Adipocyte (in vitro differentiated cells): Measurements from ENCODE around the gene HOXD4.

Experiments used
- DNase-seq: peaks from one replicate; pipeline ENCODE4 v3.0.0-alpha.2; 2015; ENCODE audit warnings: low read depth
- H3K27me3 ChIP-seq: replicated peaks from 2 replicates; pipeline ENCODE4 v1.7.0; 2013; ENCODE audit warnings: mild to moderate bottlenecking, low read length, moderate library complexity; ENCODE audit not compliant: control insufficient read depth, insufficient read depth
- H3K36me3 ChIP-seq: 2 replicates; pipeline ENCODE4 v1.7.0; 2013; ENCODE audit warnings: low read length, mild to moderate bottlenecking, moderate library complexity; ENCODE audit not compliant: control insufficient read depth, insufficient read depth, severe bottlenecking
- H3K4me1 ChIP-seq: 2 replicates; pipeline ENCODE4 v1.7.0; 2013; ENCODE audit warnings: mild to moderate bottlenecking, low read length, moderate library complexity; ENCODE audit not compliant: control insufficient read depth, insufficient read depth
- H3K4me3 ChIP-seq: 2 replicates; pipeline ENCODE4 v1.7.0; 2013; ENCODE audit warnings: mild to moderate bottlenecking, low read length, moderate library complexity
- H3K9ac ChIP-seq: 2 replicates; pipeline ENCODE4 v1.7.0; 2013; ENCODE audit warnings: mild to moderate bottlenecking, low read length, moderate library complexity
- H3K9me3 ChIP-seq: 2 replicates; pipeline ENCODE4 v1.7.0; 2013; ENCODE audit warnings: mild to moderate bottlenecking, low read length, moderate library complexity; ENCODE audit not compliant: control insufficient read depth

HOXD4 gene

DNA sequence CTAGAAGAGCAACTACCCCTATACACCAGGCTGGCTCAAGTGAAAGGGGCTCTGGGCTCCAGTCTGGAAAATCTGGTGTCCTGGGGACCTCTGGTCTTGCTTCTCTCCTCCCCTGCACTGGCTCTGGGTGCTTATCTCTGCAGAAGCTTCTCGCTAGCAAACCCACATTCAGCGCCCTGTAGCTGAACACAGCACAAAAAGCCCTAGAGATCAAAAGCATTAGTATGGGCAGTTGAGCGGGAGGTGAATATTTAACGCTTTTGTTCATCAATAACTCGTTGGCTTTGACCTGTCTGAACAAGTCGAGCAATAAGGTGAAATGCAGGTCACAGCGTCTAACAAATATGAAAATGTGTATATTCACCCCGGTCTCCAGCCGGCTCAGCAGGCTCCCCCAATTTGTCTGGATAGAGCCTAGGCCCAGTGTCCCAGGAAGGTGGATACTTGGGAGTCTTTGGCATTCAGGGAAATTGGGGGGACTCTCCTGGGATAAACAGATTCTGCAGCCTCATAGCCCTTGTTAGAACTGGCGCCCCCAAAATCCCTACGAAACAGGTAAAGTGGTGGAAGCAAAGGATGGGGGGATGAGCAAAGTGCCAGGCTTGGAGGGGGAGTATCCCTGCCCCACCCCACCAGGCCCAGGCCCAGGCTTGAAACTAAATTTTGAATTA, 2.5 kb upstream of the HOXD4 start:
- peaks cover 17% of the 10 kb centered on the region for H3K36me3 ChIP-seq
- H3K27me3 ChIP-seq = no peaks in the 10 kb centered on the region
- H3K9me3 ChIP-seq = no peaks in the 10 kb centered on the region
- DNase-seq = no peak
- H3K4me3 ChIP-seq = no peak overlapping the region
- H3K4me1 ChIP-seq = no peaks in the 10 kb centered on the region
- H3K9ac ChIP-seq = no peak overlapping the region

GRCh38 chr2:176149481-176149938, 1.8 kb upstream of the HOXD4 start:
- Histone ChIP-seq H3K9ac (no peak overlapping the region), H3K4me3 (no peak overlapping the region), H3K4me1 (no peaks in the 10 kb centered on the region), H3K27me3 (no peaks in the 10 kb centered on the region), H3K9me3 (no peaks in the 10 kb centered on the region), H3K36me3 (peaks cover 18% of the 10 kb centered on the region)
- DNase-seq = no peak

DNA sequence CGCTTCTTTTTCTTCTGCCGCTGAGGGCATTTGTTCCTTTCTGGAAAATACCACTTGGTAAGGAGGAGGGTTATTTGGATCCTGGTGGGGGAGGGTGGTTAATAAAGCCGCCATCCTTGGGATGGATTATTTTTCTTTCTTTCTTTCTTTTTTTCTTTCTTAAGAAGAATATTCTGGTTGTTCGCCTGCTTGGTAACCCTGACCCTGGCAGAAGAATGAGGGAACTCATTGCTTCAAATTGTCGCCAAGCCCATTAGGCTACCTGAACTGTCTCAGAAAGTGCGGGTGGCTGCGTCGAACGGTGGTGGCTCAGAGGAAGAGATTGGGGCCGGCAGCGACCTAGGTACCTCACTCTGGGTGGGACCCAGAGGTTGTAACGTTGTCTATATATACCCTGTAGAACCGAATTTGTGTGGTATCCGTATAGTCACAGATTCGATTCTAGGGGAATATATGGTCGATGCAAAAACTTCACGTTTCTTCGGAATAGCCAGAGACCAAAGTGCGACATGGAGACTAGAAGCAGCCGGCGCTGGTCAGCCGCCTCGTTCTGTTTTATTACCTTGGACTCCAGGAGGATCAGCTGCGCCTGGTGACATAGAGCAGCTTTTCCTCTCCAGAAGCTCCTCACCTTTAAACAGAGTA, 1.3 kb upstream of the HOXD4 start:
- no peaks in the 10 kb centered on the region for H3K9me3 ChIP-seq

GRCh38 chr2:176150584-176151441, 537 bp upstream of the HOXD4 start:
- DNase-seq = no peak
- H3K9ac ChIP-seq = no peak overlapping the region
- no peak overlapping the region for H3K4me3 ChIP-seq
- H3K9me3 ChIP-seq = no peaks in the 10 kb centered on the region
- H3K4me1 ChIP-seq = no peaks in the 10 kb centered on the region
- no peaks in the 10 kb centered on the region for H3K27me3 ChIP-seq
- H3K36me3 ChIP-seq = peaks cover 24% of the 10 kb centered on the region

More for the DNA sequence above, 1.3 kb upstream of the HOXD4 start:
- peaks cover 20% of the 10 kb centered on the region for H3K36me3 ChIP-seq
- no peaks in the 10 kb centered on the region for H3K4me1 ChIP-seq
- DNase-seq = no peak
- no peak overlapping the region for H3K9ac ChIP-seq
- no peak overlapping the region for H3K4me3 ChIP-seq
- no peaks in the 10 kb centered on the region for H3K27me3 ChIP-seq

- Histone ChIP-seq H3K27me3 (no peaks in the 10 kb centered on the region), H3K4me3 (no peak overlapping the region), H3K4me1 (no peaks in the 10 kb centered on the region), H3K9me3 (no peaks in the 10 kb centered on the region), H3K36me3 (peaks cover 24% of the 10 kb centered on the region), H3K9ac (no peak overlapping the region)
- DNase-seq = no peak
These were observed 1.2 kb downstream of the HOXD4 start for GRCh38 chr2:176152350-176153181.

GRCh38 chr2:176154576-176155252, 3.4 kb downstream of the HOXD4 start:
- no peak overlapping the region for H3K9ac ChIP-seq
- no peak overlapping the region for H3K4me3 ChIP-seq
- no peaks in the 10 kb centered on the region for H3K27me3 ChIP-seq
- no peaks in the 10 kb centered on the region for H3K4me1 ChIP-seq
- no peaks in the 10 kb centered on the region for H3K9me3 ChIP-seq
- H3K36me3 ChIP-seq = peaks cover 21% of the 10 kb centered on the region
- no peak for DNase-seq

DNA sequence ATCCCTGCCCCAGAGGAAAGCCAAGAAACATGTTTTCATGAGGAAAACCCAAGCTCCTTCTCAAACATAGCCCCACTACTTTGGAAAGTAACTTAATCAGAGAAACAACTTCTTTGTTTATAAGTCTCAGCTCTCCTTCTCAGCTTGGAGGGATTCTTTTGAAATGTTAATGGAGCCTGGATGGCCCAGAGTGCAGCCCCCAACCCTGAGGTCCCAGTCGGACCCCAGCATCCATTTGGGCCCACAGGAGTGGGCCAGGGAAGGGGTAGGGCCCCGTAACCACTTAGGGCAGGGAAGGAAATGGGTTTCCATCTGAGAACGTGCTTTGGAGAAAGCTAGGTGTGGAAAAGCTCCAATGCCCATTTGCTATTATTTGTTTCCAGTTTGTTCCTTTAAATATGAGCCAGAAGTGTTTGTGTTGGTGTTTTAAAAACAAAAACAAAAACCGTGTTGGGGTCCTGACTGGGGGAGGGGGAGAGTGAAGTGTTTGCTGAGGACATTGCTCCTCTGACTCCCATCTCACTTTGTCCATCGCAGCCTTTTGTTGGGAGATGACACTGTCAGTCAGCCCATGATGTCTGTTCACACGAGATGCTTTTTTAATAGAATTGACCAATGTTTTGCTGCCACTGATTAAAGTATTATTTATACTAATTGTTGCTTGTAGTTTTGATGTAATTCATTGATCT, 4.2 kb downstream of the HOXD4 start:
- Histone ChIP-seq H3K4me3 (no peak overlapping the region), H3K27me3 (no peaks in the 10 kb centered on the region), H3K36me3 (peaks cover 21% of the 10 kb centered on the region), H3K4me1 (no peaks in the 10 kb centered on the region), H3K9me3 (no peaks in the 10 kb centered on the region), H3K9ac (no peak overlapping the region)
- DNase-seq = no peak

GRCh38 chr2:176156301-176156806, 5.0 kb downstream of the HOXD4 start:
- Histone ChIP-seq H3K9me3 (no peaks in the 10 kb centered on the region), H3K4me3 (peak overlapping the region; percentile 74), H3K9ac (no peak overlapping the region), H3K36me3 (peaks cover 17% of the 10 kb centered on the region), H3K4me1 (no peaks in the 10 kb centered on the region), H3K27me3 (no peaks in the 10 kb centered on the region)
- DNase-seq = no peak

DNA sequence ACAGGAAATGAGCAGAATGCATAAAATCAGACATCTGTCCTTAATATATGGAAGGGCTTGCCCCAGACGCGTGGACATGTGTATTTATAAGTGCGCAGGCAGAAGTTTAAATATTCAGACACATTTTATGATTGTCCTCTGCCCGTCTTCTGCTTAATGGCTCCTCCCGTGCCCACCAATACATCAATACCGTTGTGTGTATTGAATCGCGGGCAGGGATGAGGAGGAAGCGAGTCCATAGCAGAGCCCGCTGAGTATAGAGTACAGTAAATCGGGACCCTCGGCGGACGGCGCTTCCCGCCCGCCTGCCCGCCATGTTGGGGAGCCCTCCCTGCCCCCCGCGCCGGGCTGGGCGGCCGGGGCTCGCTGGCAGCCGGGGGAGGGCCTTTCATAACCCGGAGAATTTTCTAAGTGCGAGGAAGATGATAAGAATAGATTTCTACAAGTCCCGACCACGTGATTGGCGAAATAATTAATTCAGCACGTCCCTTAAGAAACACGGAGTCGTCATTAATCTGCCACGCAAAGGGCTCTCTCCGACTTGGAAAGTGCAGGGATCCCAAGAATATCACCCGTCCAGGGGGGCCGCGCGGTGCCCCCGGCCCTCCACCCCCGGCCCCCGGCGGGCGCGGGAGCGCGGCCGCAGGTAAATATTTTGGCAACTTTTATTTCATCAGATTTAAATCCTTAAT, 5.6 kb downstream of the HOXD4 start, which contains the start of gene HOXD3:
TSS of gene HOXD3 (plus strand) at position 501 of the 692 bp plus-strand sequence. CDS start 11,808 bp downstream, outside the sequence.
- Histone ChIP-seq H3K4me3 (peak within 1 kb of the TSS; percentile 74), H3K27me3 (no peaks in the 10 kb centered on the region), H3K9me3 (no peaks in the 10 kb centered on the region), H3K4me1 (peaks cover 3% of the 10 kb centered on the region), H3K36me3 (peaks cover 17% of the 10 kb centered on the region), H3K9ac (peak within 1 kb of the TSS; percentile 58)
- no peak for DNase-seq
